Measurements from ENCODE around the gene SGSM2.
"Not testable (repeated sequence)": the region's sequence is repeated elsewhere in the genome, so short reads cannot be mapped to it uniquely, and the experiment has no call there.

Gene SGSM2, protein sequence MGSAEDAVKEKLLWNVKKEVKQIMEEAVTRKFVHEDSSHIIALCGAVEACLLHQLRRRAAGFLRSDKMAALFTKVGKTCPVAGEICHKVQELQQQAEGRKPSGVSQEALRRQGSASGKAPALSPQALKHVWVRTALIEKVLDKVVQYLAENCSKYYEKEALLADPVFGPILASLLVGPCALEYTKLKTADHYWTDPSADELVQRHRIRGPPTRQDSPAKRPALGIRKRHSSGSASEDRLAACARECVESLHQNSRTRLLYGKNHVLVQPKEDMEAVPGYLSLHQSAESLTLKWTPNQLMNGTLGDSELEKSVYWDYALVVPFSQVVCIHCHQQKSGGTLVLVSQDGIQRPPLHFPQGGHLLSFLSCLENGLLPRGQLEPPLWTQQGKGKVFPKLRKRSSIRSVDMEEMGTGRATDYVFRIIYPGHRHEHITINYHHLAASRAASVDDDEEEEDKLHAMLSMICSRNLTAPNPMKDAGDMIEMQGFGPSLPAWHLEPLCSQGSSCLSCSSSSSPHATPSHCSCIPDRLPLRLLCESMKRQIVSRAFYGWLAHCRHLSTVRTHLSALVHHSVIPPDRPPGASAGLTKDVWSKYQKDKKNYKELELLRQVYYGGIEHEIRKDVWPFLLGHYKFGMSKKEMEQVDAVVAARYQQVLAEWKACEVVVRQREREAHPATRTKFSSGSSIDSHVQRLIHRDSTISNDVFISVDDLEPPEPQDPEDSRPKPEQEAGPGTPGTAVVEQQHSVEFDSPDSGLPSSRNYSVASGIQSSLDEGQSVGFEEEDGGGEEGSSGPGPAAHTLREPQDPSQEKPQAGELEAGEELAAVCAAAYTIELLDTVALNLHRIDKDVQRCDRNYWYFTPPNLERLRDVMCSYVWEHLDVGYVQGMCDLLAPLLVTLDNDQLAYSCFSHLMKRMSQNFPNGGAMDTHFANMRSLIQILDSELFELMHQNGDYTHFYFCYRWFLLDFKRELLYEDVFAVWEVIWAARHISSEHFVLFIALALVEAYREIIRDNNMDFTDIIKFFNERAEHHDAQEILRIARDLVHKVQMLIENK

GRCh38 chr17:2336852-2337543 is at the start of gene SGSM2:
Gene SGSM2, plus strand, starts transcription at chr17:2337501. Its CDS starts 188 bp downstream, at chr17:2337689.
- peak; percentile 59 for DNase-seq

- no peak for DNase-seq
Measured at GRCh38 chr17:2289878-2290478, 47.3 kb upstream of the SGSM2 start.

GRCh38 chr17:2292100-2292499 is 45.2 kb upstream of the SGSM2 start:
- peak; percentile 11 for DNase-seq

DNA sequence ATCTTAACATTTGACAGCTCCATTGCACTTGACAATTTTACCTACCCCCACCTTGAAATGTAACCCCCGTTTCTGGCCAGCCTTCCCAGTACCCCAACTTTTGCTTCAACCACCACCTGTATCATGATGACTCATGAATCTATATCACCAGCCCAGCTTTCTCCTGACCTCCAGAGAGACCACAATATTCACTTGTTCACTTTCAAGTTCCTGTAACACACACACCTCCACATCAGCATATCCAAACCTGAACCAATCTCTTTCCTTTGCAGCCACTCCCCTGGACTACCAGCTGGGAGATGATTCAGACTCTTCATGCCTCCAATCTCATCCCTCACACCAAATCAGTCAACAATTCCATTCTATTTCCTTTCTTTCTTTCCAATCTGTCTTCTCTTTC is 41.7 kb upstream of the SGSM2 start:
- no peak for DNase-seq

GRCh38 chr17:2297023-2297422 is 40.3 kb upstream of the SGSM2 start:
- DNase-seq = no peak

DNA sequence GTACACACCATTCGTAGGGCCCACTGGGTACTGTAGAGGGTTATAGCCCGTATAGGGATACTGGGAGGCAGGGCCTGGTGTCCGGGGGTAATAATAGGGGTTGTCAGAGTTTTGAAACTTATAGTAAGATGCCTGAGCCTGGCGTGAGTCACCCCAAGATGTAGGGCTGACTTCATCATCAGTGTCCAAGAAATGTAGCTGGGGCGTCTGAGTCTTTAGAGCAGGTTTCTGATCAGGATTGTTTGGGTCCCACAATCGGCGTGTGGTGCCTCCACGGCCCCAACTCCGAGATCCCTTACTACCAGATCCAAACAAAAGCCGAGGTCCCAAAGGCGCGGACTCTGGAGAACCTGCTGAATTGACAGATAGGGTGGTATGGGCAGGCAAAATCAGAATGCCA is 38.2 kb upstream of the SGSM2 start:
- no peak for DNase-seq

GRCh38 chr17:2299756-2300155 is 37.5 kb upstream of the SGSM2 start:
- DNase-seq = no peak

GRCh38 chr17:2302778-2303203 is 34.5 kb upstream of the SGSM2 start:
- DNase-seq = no peak

DNA sequence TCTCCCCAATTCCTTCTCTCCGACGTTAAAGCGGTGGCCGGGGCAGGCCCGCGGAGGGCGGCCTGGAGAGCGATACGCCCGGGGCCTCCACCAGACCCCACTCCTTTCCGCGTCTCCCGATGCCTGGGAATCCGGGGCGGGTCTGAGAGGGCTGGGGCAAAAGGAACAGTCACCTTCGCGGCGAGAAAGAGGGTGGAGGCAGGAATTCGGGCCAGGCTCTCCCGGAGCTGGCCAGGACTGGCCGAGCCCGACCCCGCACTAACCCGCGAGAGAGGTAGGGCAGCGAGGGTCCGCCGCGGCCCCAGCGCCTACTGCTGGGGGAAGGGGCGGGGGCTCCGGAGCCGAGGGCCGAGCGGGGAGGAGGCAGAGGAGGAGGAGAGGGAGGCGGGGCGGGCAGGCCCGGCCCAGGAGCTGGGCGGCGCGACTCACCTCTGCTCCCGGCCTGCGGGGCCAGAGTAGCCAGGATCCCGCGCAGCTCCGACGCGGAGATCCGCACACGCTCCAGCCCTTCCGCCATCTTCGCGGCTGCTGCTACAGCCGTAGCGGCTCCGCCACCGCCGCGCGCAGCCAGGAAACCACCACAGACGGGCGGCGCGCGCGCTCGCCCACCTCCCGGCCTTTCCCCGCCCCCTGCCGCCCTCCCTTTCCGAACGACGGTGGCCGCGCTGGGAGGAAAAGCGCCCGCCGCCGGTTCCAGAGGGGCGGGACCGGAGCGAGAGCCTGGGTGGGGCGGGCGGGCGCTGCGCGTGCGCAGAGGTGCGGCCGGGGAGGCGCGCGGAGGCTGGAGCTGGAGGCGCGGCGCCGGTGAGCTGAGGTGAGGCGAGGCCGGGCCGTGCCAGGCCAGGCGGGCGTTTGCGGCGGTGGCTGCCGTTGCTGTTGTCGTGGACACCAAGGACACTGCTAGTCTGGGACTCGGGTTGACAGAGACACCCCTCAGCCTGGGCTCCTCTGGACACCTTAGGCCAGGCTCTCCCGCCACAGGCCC is 33.8 kb upstream of the SGSM2 start, which contains the start of the genes SMG6 and SRR:
SMG6 (minus strand) TSS at position 582 of the 985 bp plus-strand sequence; CDS start at position 517, 65 bp downstream.
SRR (plus strand) TSS at position 747 of the 985 bp plus-strand sequence. CDS start 11,611 bp downstream, outside the sequence.
- peak; percentile 87 for DNase-seq

DNA sequence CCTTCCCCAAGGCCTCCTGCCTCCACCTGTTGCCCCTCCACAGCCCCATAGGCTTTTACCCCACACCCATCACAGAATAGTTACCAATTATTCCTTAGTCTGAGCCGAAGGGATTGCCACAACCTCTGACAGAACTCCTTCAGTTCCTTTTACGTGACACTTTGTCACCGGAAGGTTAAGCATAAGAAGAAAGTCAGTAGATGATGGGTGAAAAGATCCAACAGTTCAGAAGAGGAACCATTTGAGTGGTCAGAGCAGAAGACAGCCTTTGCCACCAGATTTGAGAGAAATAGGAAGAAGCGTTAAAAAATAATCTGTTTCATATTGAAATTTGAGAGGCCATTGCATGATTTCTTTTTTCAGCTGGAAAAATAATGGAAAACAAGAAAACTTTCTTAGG is 32.4 kb upstream of the SGSM2 start:
- DNase-seq = no peak

GRCh38 chr17:2309338-2310154 is 27.8 kb upstream of the SGSM2 start:
- DNase-seq = peak; percentile 24

DNA sequence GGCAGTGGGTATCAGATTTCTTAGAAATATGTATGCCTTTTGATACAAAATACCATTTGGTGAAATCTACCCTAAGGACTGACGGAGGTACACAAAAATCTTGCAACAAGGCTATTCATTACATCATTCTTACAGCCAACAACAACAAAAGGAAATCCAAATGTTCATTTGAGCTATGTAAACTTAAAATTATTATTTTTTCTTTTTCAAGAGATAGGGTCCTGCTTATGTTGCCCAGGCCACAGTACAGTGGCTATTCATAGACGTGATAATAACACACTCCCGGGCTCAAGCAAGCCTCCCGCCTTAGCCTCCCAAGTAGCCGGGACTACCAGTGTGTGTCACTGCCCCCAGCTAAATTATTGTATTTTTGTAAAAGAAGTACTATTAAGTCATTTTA is 24.6 kb upstream of the SGSM2 start:
- no peak for DNase-seq

GRCh38 chr17:2316916-2317205 is 20.4 kb upstream of the SGSM2 start:
- DNase-seq = not testable (repeated sequence)

- DNase-seq = no peak
Measured at GRCh38 chr17:2317796-2318195, 19.5 kb upstream of the SGSM2 start.

- DNase-seq = no peak
Measured at GRCh38 chr17:2319051-2319450, 18.2 kb upstream of the SGSM2 start.

- DNase-seq = no peak
Measured at GRCh38 chr17:2321399-2321798, 15.9 kb upstream of the SGSM2 start.

DNA sequence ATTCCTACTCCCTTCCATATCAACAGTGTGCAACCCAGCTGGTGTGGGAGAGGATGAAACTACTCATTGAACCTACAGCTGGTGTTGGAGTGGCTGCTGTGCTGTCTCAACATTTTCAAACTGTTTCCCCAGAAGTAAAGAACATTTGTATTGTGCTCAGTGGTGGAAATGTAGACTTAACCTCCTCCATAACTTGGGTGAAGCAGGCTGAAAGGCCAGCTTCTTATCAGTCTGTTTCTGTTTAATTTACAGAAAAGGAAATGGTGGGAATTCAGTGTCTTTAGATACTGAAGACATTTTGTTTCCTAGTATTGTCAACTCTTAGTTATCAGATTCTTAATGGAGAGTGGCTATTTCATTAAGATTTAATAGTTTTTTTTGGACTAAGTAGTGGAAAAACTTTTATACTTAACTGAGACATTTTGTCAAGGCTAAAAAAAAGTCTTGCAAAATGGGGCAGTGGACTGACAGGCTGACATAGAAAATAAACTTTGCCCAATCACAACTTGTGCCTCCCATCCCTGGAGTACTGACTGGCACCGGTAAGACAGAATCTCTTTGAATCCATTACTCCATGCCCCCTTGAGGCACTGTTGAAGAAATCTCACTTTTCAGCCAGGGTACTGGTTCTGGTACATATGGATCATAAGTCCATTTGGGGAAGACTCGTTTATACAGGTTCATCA is 13.5 kb upstream of the SGSM2 start:
- no peak for DNase-seq

DNA sequence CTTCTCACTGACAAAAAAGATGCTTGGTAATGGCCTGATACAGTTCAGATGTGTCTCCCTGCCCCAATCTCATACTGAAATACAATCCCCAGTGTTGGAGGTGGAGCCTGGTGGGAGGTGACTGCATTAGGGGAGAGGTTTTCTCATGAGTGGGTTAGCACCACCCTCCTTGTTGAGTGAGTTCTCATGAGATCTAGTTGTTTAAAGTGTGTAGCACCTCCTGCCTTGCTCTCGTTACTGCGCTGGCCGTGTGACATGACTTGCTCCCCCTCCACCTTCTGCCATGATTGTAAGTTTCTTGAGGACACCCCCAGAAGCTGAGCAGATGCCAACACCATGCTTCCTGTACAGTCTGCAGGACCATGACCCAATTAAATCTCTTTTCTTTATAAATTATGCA is 6.0 kb upstream of the SGSM2 start:
- DNase-seq = no peak

- DNase-seq = peak; percentile 37
Measured at GRCh38 chr17:2335726-2336214, 1.5 kb upstream of the SGSM2 start.
